B cell (primary cell): Measurements from ENCODE around the gene ZDHHC24. TPM values are rescaled to one million over a fixed set of nuclear protein-coding genes. Genes with fewer than 3 reads are reported as not detected.

ENCODE experiments used
- ATAC-seq: fragments of 200-7000 bp; cut with Tn5 transposase; one replicate; pipeline ENCODE4 v1.10.0; 2021; ENCODE audit warnings: low read depth, mild to moderate bottlenecking, moderate number of reproducible peaks, moderate library complexity
- CTCF ChIA-PET: fragments of 350-600 bp; sonication (Branson Sonifier 250); formaldehyde crosslinking; loops from one replicate; lab custom pipeline; 2021; ENCODE audit warnings: antibody characterized with exemption, inconsistent platforms; lab: Charles Lee
- POLR2A ChIA-PET: fragments of 350-600 bp; sonication (Branson Sonifier 250); formaldehyde crosslinking; loops from one replicate; lab custom pipeline; 2021; ENCODE audit warnings: antibody characterized with exemption; lab: Charles Lee
- DNase-seq: peaks from one replicate; pipeline ENCODE4 v3.0.0; 2013
- H2AFZ ChIP-seq: 2 replicates; pipeline ENCODE4 v1.6.1; 2012; ENCODE audit warnings: mild to moderate bottlenecking, low read depth, low read length; ENCODE audit not compliant: insufficient read depth, poor library complexity, severe bottlenecking
- H3K27ac ChIP-seq, 2 donors: 1 replicate in 1 of 2; 2 replicates in 1 of 2; pipeline ENCODE4 v1.5.1; 2012 to 2013; ENCODE audit warnings: low read length in 2 of 2, mild to moderate bottlenecking in 2 of 2, moderate library complexity in 1 of 2
- H3K27me3 ChIP-seq, 4 experiments: fragments of 200-600 bp in 1 of 4; sonication (generic) in 1 of 4; replicated peaks in 1 of 4; 1 replicate in 2 of 4; 2 replicates in 2 of 4; pipeline versions ENCODE4 v1.6.1 to v1.7.0; 2013 to 2016; ENCODE audit warnings: low read length in 3 of 4, mild to moderate bottlenecking in 2 of 4, mixed read lengths in 1 of 4, moderate library complexity in 1 of 4; ENCODE audit not compliant: insufficient read depth in 4 of 4, control insufficient read depth in 3 of 4; ENCODE audit errors: control extremely low read depth in 1 of 4
- H3K36me3 ChIP-seq, 2 experiments: replicated peaks in 1 of 2; 1 replicate in 1 of 2; 2 replicates in 1 of 2; pipeline versions ENCODE4 v1.6.1 to v1.7.1; 2013; ENCODE audit warnings: low read length in 1 of 2; ENCODE audit not compliant: insufficient read depth in 2 of 2, control insufficient read depth in 1 of 2; ENCODE audit errors: control extremely low read depth in 1 of 2, extremely low read depth in 1 of 2
- H3K4me1 ChIP-seq, 2 donors: fragments of 200-600 bp in 1 of 2; sonication (generic) in 1 of 2; 1 replicate in 1 of 2; 2 replicates in 1 of 2; pipeline versions ENCODE4 v1.5.1 to v1.6.1; 2013 to 2017; ENCODE audit warnings: low read length in 2 of 2; ENCODE audit not compliant: control insufficient read depth in 2 of 2, insufficient read depth in 2 of 2
- H3K4me2 ChIP-seq: replicated peaks from 2 replicates; pipeline ENCODE3; 2012; ENCODE audit warnings: mild to moderate bottlenecking, low read depth, low read length; ENCODE audit not compliant: poor library complexity, severe bottlenecking
- H3K4me3 ChIP-seq, 5 experiments: fragments of 200-600 bp in 1 of 5; sonication (generic) in 1 of 5; 1 replicate in 3 of 5; 2 replicates in 2 of 5; pipeline versions ENCODE4 v1.5.1 to v1.7.0; 2011 to 2016; ENCODE audit warnings: low read length in 4 of 5, mild to moderate bottlenecking in 4 of 5, low read depth in 2 of 5, control low read depth in 1 of 5, moderate library complexity in 1 of 5; ENCODE audit not compliant: insufficient read depth in 1 of 5; ENCODE audit errors: control extremely low read depth in 1 of 5, extremely low read depth in 1 of 5
- H3K79me2 ChIP-seq: fragments of 200-600 bp; sonication (generic); one replicate; pipeline ENCODE4 v1.6.0; 2016; ENCODE audit warnings: low read length; ENCODE audit not compliant: control insufficient read depth, insufficient read depth
- H3K9ac ChIP-seq: fragments of 200-600 bp; sonication (generic); 2 replicates; pipeline ENCODE4 v1.6.1; 2017; ENCODE audit warnings: mild to moderate bottlenecking, low read length, moderate library complexity
- H3K9me3 ChIP-seq, 3 donors: one replicate each; pipeline versions ENCODE4 v1.6.1 to v1.7.1; 2013; ENCODE audit warnings: low read length in 2 of 3; ENCODE audit not compliant: control insufficient read depth in 2 of 3, insufficient read depth in 1 of 3; ENCODE audit errors: control extremely low read depth in 1 of 3
- H4K20me1 ChIP-seq: 2 replicates; pipeline ENCODE4 v1.6.0; 2012; ENCODE audit warnings: mild to moderate bottlenecking, low read length; ENCODE audit not compliant: insufficient read depth, control insufficient read depth, poor library complexity, severe bottlenecking
- H3K27ac Mint-ChIP-seq: one replicate; pipeline ENCODE4 v1.8.0; 2021; ENCODE audit warnings: mixed read lengths
- H3K27me3 Mint-ChIP-seq: one replicate; pipeline ENCODE4 v1.8.0; 2021; ENCODE audit warnings: mixed read lengths
- H3K4me1 Mint-ChIP-seq: one replicate; pipeline ENCODE4 v1.8.0; 2021; ENCODE audit warnings: mixed read lengths
- H3K4me3 Mint-ChIP-seq: one replicate; pipeline ENCODE4 v1.8.0; 2021; ENCODE audit warnings: mixed read lengths
- H3K9me3 Mint-ChIP-seq: one replicate; pipeline ENCODE4 v1.8.0; 2022; ENCODE audit warnings: mixed read lengths; ENCODE audit not compliant: insufficient read depth
- EZH2 ChIP-seq: IDR thresholded peaks from 2 replicates; pipeline ENCODE4 v1.6.1; 2012; ENCODE audit warnings: borderline replicate concordance, low read depth, mild to moderate bottlenecking, moderate library complexity, low read length; ENCODE audit not compliant: insufficient read depth, poor library complexity, severe bottlenecking
- WGBS: methylation state at CpG from one replicate; pipeline ENCODE4 v1.1.5; 2013; ENCODE audit warnings: missing lambda C conversion rate; ENCODE audit not compliant: insufficient coverage; 5-methylcytosine and 5-hydroxymethylcytosine counted together
- intact Hi-C: fragments of 100-400 bp; cut with micrococcal nuclease; formaldehyde crosslinking; loops from one replicate; pipeline ENCODE4 v1.10.0; 2022
- polyA plus RNA-seq: library from polyadenylated mRNA; depleted of rRNA; stranded (reverse); fragments of >200 nt; gene quantifications from 2 replicates; pipeline ENCODE4 v1.2.3, GENCODE V29; 2012
- total RNA-seq, 2 donors: library from RNA; stranded (reverse); fragments of 120-200 nt in 1 of 2; gene quantifications; 1 replicate in 1 of 2; 2 replicates in 1 of 2; pipeline versions ENCODE4 v1.2.3 to v1.2.4, GENCODE V29; 2013 to 2022
- TF ChIP-seq, protein P1 (sequence below): fragments of 200-600 bp; IDR thresholded peaks from one replicate; pipeline ENCODE4 v1.8.0; 2022; ENCODE audit warnings: antibody characterized with exemption, mild to moderate bottlenecking

Gene ZDHHC24
- total and polyA plus RNA-seq, 2 donors (not counting 1 experiment from before 2014, with no cell fraction given): 29.7 to 32.6 TPM

DNA sequence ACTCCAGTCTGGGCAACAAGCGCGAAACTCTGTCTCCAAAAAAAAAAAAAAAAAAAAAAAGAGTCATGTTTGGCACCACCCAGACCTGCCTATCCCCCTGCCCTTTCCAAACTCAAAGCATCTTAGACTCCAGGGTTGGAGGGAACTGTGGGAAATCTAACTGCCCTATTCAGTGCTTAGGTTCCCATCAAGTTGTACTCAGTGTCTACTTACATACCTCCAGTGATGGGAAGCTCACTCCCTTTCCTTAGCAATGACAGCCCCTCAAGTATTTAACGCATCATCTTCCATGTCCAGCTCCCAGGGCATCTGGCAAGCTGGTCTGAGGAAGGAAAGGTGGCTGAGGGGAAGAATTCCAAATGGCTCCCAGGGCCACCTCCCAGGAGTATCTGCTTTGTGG is 3.8 kb upstream of the ZDHHC24 start:
- Mint-ChIP-seq H3K4me3 (no peak overlapping the region), H3K27me3 (peaks cover 2% of the 10 kb centered on the region), H3K27ac (no peak overlapping the region), H3K9me3 (no peaks in the 10 kb centered on the region), H3K4me1 (peaks cover 12% of the 10 kb centered on the region)
- Histone ChIP-seq H3K4me1 (peaks cover 12 to 19% of the 10 kb centered on the region in 2 donors), H3K27me3 (peaks cover 0 to 3% (median 0%) of the 10 kb centered on the region in 4 experiments), H4K20me1 (no peaks in the 10 kb centered on the region), H3K4me2 (no peak overlapping the region), H2AFZ (no peak overlapping the region), H3K4me3 (no peak overlapping the region), H3K27ac (no peak overlapping the region), H3K9ac (no peak overlapping the region), H3K9me3 (no peaks in the 10 kb centered on the region), H3K36me3 (no peaks in the 10 kb centered on the region), H3K79me2 (peaks cover 10% of the 10 kb centered on the region)
- intact Hi-C loops: no loop called here
- POLR2A ChIA-PET: interaction anchor here (0.6 to 1.1 kb wide), 2 partner anchors 128 to 754 kb away, joined by 4 to 5 read pairs; partner anchors contain the start of genes RBM4B and SSH3
- DNase-seq (no peak), ATAC-seq (no peak)
- CTCF ChIA-PET: no interaction called here
- TF ChIP-seq, protein P1, sequence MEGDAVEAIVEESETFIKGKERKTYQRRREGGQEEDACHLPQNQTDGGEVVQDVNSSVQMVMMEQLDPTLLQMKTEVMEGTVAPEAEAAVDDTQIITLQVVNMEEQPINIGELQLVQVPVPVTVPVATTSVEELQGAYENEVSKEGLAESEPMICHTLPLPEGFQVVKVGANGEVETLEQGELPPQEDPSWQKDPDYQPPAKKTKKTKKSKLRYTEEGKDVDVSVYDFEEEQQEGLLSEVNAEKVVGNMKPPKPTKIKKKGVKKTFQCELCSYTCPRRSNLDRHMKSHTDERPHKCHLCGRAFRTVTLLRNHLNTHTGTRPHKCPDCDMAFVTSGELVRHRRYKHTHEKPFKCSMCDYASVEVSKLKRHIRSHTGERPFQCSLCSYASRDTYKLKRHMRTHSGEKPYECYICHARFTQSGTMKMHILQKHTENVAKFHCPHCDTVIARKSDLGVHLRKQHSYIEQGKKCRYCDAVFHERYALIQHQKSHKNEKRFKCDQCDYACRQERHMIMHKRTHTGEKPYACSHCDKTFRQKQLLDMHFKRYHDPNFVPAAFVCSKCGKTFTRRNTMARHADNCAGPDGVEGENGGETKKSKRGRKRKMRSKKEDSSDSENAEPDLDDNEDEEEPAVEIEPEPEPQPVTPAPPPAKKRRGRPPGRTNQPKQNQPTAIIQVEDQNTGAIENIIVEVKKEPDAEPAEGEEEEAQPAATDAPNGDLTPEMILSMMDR: no peak
- no peak for TF ChIP-seq EZH2
- no CpG with 5 or more reads among the region's 3 CpGs for WGBS

DNA sequence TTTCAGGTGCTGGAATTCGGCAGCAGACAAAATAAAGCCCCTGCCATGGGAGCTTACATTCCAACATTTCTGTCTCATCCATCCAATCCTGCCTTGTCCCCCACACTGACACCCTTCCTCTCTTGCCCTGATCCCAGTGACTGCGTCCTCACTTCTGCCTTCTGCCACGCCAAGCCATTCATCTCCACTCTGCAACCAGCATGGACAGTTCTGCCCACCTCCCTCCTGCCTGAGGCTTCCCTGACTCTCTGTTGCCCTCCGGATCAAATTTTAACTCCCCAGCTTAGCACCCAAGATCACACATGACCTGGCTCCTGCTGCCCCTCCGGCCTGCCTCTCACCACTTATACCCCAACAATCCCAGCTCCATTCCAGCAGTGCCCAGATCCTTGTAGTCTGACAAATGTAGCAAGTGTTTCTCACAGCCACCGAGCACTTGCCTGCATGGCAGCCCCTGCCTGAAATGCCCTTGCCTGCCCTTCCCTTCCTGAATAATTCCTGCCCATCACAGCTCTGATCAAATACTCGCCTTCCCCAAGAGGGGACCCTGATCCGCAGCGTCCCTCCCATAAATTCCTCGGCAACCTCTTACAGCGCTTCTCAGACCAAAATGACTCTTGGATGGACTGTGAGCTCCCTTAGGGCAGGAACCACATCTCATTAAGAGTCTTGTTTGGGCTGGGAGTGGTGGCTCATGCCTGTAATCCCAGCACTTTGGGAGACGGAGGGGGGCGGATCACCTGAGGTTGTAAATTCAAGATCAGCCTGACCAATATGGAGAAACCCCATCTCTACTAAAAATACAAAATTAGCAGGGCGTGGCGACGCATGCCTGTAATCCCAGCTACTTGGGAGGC is 3.2 kb upstream of the ZDHHC24 start:
- no peak overlapping the region for H2AFZ ChIP-seq
- ATAC-seq (no peak), DNase-seq (no peak)
- intact Hi-C loops: no loop called here
- Mint-ChIP-seq H3K27ac (no peak overlapping the region), H3K27me3 (no peaks in the 10 kb centered on the region), H3K9me3 (no peaks in the 10 kb centered on the region), H3K4me1 (peaks cover 17% of the 10 kb centered on the region), H3K4me3 (peak overlapping the region; percentile 49)
- no peaks in the 10 kb centered on the region for H4K20me1 ChIP-seq
- peaks cover 19 to 26% of the 10 kb centered on the region in 2 donors for H3K4me1 ChIP-seq
- no peak overlapping the region for H3K9ac ChIP-seq
- 76% methylated on average over 12 of the region's 16 CpGs for WGBS
- CTCF ChIA-PET: no interaction called here
- no peak overlapping the region for H3K4me2 ChIP-seq
- POLR2A ChIA-PET: interaction anchor here (0.5 to 1.1 kb wide), 3 partner anchors 21 to 754 kb away, joined by 3 to 5 read pairs (median 4); partner anchors contain the start of genes RBM4B and SSH3
- H3K9me3 ChIP-seq: no peaks in the 10 kb centered on the region
- H3K36me3 ChIP-seq: no peaks in the 10 kb centered on the region
- H3K4me3 ChIP-seq: no peak overlapping the region
- TF ChIP-seq, protein P1: no peak
- TF ChIP-seq EZH2: no peak
- H3K27me3 ChIP-seq: no peaks in the 10 kb centered on the region
- H3K79me2 ChIP-seq: peaks cover 10% of the 10 kb centered on the region
- no peak overlapping the region for H3K27ac ChIP-seq
